Measurements from ENCODE around the gene DUSP9.

DUSP9 gene

DNA sequence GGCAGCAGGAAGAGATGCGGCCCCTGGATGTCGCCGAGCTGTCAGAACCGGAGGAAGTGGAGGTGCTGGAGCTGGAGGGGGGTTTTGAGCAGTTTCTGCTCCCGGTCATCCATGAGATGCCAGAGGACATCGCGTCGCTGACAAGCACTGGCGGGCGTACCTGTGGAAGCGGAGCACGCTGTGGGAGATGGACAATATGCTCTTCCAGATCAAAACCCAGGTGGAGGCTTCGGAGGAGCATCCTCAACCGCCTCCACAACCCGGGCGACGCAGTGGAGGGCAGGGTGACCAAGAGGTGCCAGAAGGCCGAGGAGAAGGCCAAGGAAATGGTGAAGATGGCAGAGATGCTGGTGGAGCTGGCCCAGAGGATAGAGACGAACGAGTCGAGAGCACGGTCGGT lies 40.5 kb upstream of the DUSP9 start:
- no peak overlapping the region for H3K4me3 ChIP-seq (ENCODE audit: low read length)
- no peak for DNase-seq (ENCODE audit: low read depth, low spot score)
- no peaks in the 10 kb centered on the region for H3K9me3 ChIP-seq (ENCODE audit: control insufficient read depth, insufficient read depth, low read length)
- H3K27ac ChIP-seq (ENCODE audit: low read length): no peak overlapping the region
- no peaks in the 10 kb centered on the region; the same call in 1 of the 2 replicates for H3K27me3 ChIP-seq (ENCODE audit: control insufficient read depth, insufficient read depth, low read length)
- H3K36me3 ChIP-seq (ENCODE audit: control insufficient read depth, insufficient read depth, low read length): no peaks in the 10 kb centered on the region
- WGBS (ENCODE audit: insufficient coverage, insufficient read length): no CpG with 5 or more reads among the region's 23 CpGs
- no peaks in the 10 kb centered on the region for H3K4me1 ChIP-seq (ENCODE audit: control insufficient read depth, insufficient read depth, low read length)

DNA sequence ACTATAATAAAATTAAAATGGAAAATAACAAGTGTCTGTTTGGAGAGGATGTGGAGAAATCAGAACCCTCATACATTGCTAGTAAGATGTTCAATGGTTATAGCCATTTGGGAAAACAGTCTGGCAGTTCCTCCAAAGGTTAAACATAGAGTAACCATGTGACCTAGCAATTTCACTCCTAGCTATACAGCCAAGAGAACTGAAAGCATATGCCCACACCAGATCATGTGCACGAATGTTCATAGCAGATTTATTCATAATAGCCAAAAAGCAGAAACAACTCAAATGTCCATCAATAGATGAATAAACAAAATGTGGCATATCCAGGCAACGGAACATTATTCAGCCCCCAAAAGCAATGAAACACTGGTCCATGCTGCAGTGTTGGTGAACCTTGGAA lies 38.6 kb upstream of the DUSP9 start:
- Histone ChIP-seq H3K27ac (ENCODE audit: low read length) (no peak overlapping the region), H3K9me3 (ENCODE audit: control insufficient read depth, insufficient read depth, low read length) (no peaks in the 10 kb centered on the region), H3K36me3 (ENCODE audit: control insufficient read depth, insufficient read depth, low read length) (no peaks in the 10 kb centered on the region), H3K27me3 (ENCODE audit: control insufficient read depth, insufficient read depth, low read length) (no peaks in the 10 kb centered on the region; the same call in 1 of the 2 replicates), H3K4me3 (ENCODE audit: low read length) (no peak overlapping the region), H3K4me1 (ENCODE audit: control insufficient read depth, insufficient read depth, low read length) (no peaks in the 10 kb centered on the region)
- WGBS (ENCODE audit: insufficient coverage, insufficient read length): no CpG with 5 or more reads among the region's 2 CpGs
- DNase-seq (ENCODE audit: low read depth, low spot score): no peak

DNA sequence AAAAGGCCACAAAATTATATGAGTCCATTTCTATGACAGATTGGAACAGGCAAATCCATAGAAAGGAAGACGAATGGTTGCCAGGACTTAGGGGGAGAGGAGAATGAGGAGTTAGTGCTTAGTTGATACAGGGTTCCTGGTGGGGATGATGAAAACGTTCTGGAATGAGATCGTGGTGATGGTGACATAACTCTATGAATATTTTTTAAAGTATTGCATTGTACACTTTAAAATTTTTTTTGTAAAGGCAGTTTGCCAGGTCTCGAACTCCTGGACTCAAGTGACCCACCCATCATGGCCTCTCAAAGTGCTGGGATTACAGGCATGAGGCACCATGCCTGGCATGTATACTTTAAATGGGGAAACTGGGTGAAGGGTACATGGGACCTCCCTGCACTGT lies 38.2 kb upstream of the DUSP9 start:
- no peak for DNase-seq (ENCODE audit: low read depth, low spot score)
- Histone ChIP-seq H3K27ac (ENCODE audit: low read length) (no peak overlapping the region), H3K9me3 (ENCODE audit: control insufficient read depth, insufficient read depth, low read length) (no peaks in the 10 kb centered on the region), H3K4me1 (ENCODE audit: control insufficient read depth, insufficient read depth, low read length) (no peaks in the 10 kb centered on the region), H3K4me3 (ENCODE audit: low read length) (no peak overlapping the region), H3K27me3 (ENCODE audit: control insufficient read depth, insufficient read depth, low read length) (no peaks in the 10 kb centered on the region; the same call in 1 of the 2 replicates), H3K36me3 (ENCODE audit: control insufficient read depth, insufficient read depth, low read length) (no peaks in the 10 kb centered on the region)
- WGBS (ENCODE audit: insufficient coverage, insufficient read length): no CpG with 5 or more reads among the region's 4 CpGs

DNA sequence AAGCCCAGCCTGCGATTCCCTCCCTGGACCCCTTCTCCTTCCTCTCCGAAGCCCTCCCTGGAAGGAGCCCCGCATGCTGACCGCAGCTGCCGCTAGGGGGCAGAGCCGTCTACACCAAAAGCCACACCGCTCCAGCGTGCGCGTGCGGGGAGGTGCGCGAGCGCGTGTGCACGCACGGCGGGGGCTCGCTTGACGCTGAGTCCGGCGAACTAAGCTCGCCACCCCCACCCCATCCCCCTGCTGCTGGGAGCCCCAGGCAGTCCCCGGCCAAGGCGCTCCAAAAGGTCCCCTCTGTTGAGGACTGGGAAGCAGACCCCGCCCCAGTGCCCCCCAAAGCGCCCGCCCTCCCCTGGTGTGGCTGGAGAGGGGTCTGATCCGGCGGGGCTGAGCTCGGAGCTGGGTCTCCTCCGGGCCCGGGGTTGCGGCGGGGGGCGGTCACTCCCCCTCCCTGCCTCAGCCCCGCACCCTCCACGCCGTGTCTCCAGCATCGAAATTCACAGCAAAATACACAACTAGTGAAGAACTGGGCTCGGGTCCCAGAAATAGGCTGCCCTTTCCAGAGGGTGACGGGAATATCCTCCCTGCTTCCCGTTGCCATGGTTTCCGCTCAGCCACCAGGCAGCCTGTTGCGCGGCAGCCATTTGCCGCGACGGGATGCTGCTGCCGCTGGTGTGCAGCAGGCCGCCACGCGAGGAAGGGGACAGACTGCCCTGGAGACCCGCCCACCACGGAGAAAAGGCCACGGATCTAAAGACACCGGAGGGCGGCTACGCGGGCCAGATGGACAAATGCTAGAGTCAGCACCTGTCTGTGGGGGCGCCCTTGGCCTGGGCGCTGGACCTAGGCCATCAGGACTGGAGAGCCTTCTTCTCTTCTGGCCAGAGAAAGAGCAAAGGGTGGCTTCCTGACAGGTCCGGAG lies 36.8 kb upstream of the DUSP9 start:
- no peak overlapping the region for H3K27ac ChIP-seq (ENCODE audit: low read length)
- WGBS (ENCODE audit: insufficient coverage, insufficient read length): no CpG with 5 or more reads among the region's 63 CpGs
- no peaks in the 10 kb centered on the region for H3K36me3 ChIP-seq (ENCODE audit: control insufficient read depth, insufficient read depth, low read length)
- peak; percentile 52 for DNase-seq (ENCODE audit: low read depth, low spot score)
- H3K9me3 ChIP-seq (ENCODE audit: control insufficient read depth, insufficient read depth, low read length): no peaks in the 10 kb centered on the region
- H3K4me3 ChIP-seq (ENCODE audit: low read length): peak overlapping the region; percentile 0; the same call in 1 of the 2 replicates
- no peaks in the 10 kb centered on the region; the same call in 1 of the 2 replicates for H3K27me3 ChIP-seq (ENCODE audit: control insufficient read depth, insufficient read depth, low read length)
- no peaks in the 10 kb centered on the region for H3K4me1 ChIP-seq (ENCODE audit: control insufficient read depth, insufficient read depth, low read length)

DNA sequence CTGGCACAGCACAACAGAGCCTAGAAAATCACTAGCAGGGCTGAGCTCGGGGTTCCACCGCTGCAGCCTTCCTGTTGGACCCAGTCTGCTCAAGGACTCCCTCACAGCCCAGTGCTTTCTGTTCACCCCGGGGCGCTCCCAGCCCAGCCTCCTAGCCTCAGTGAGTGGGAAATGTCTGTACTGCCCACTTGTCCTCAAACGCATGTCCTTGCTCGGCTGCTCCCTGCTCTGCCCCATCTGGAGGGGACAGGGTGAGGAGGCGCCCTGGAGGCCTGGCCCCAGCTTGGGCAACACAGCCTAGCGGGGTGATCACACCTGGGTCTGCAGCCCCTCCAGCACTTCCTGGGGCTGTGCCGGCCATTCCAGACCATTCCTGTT lies 36.2 kb upstream of the DUSP9 start:
- Histone ChIP-seq H3K4me3 (ENCODE audit: low read length) (no peak overlapping the region), H3K36me3 (ENCODE audit: control insufficient read depth, insufficient read depth, low read length) (no peaks in the 10 kb centered on the region)
- WGBS (ENCODE audit: insufficient coverage, insufficient read length): no CpG with 5 or more reads among the region's 9 CpGs

DNA sequence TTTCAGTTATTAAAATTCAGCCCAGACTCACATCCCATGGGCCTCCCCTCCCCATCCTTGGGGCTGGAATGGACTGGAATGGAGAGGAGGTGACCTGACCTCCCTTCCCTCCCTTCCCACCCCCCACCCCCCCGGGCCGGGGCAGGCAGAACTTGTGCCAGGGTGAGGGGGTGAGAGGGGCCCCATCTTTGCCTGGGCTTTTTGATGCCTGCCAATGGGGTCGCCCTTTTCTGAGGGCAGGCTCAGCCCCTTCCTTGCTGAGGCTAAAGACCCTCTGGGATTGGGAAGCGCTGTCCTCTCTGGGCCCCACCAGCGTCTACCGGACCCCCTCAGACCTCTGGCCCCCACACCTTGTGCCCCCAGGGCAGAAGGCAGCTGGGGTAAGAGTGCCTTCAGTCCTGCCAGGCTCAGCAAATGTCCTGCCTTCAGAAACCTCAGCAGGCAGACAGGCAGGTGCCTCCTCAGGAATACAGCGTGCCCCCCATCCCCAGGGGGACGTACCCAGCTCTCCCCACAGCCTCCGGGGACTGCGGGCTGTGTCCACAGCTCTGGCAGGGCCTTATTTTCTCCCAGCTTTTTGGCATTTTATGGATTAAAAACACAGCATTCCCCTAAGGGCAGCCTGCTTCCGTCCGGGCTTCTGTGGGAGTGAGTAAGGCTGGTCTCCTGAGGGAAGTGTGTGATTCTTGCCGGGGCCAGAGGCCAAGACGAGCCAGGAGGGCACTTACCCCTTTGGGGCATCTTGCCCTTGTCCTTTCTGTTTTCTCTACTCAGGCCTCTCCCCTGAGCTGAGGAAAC lies 35.5 kb upstream of the DUSP9 start:
- Histone ChIP-seq H3K27ac (ENCODE audit: low read length) (no peak overlapping the region), H3K4me1 (ENCODE audit: control insufficient read depth, insufficient read depth, low read length) (no peaks in the 10 kb centered on the region), H3K4me3 (ENCODE audit: low read length) (no peak overlapping the region), H3K36me3 (ENCODE audit: control insufficient read depth, insufficient read depth, low read length) (no peaks in the 10 kb centered on the region), H3K27me3 (ENCODE audit: control insufficient read depth, insufficient read depth, low read length) (no peaks in the 10 kb centered on the region; the same call in 1 of the 2 replicates), H3K9me3 (ENCODE audit: control insufficient read depth, insufficient read depth, low read length) (no peaks in the 10 kb centered on the region)
- WGBS (ENCODE audit: insufficient coverage, insufficient read length): no CpG with 5 or more reads among the region's 14 CpGs
- DNase-seq (ENCODE audit: low read depth, low spot score): no peak

More for the DNA sequence above, 36.2 kb upstream of the DUSP9 start:
- H3K27me3 ChIP-seq (ENCODE audit: control insufficient read depth, insufficient read depth, low read length): no peaks in the 10 kb centered on the region; the same call in 1 of the 2 replicates
- no peaks in the 10 kb centered on the region for H3K9me3 ChIP-seq (ENCODE audit: control insufficient read depth, insufficient read depth, low read length)
- H3K4me1 ChIP-seq (ENCODE audit: control insufficient read depth, insufficient read depth, low read length): no peaks in the 10 kb centered on the region
- H3K27ac ChIP-seq (ENCODE audit: low read length): no peak overlapping the region
- no peak for DNase-seq (ENCODE audit: low read depth, low spot score)

DNA sequence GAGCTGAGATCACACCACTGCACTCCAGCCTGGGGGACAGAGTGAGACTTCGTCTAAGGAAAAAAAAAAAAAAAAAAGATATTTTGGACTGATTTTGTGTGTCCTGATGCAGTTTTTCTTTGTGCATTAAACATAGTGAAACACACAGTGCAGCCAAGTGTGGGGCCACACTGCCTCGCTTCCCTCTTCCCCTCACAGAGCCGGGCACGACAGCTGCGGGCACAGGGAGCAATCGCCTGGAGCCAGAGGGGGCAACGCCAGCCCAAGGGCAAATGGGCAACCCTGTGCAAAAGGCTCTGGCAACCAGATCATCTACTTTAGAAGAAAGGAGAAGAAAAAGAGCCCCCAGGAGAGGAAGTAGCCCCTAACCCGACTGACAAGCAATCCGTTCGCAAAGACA lies 34.6 kb upstream of the DUSP9 start:
- no peak for DNase-seq (ENCODE audit: low read depth, low spot score)
- no peaks in the 10 kb centered on the region; the same call in 1 of the 2 replicates for H3K27me3 ChIP-seq (ENCODE audit: control insufficient read depth, insufficient read depth, low read length)
- no peaks in the 10 kb centered on the region for H3K4me1 ChIP-seq (ENCODE audit: control insufficient read depth, insufficient read depth, low read length)
- H3K9me3 ChIP-seq (ENCODE audit: control insufficient read depth, insufficient read depth, low read length): no peaks in the 10 kb centered on the region
- no CpG with 5 or more reads among the region's 10 CpGs for WGBS (ENCODE audit: insufficient coverage, insufficient read length)
- H3K4me3 ChIP-seq (ENCODE audit: low read length): no peak overlapping the region
- H3K36me3 ChIP-seq (ENCODE audit: control insufficient read depth, insufficient read depth, low read length): no peaks in the 10 kb centered on the region
- H3K27ac ChIP-seq (ENCODE audit: low read length): no peak overlapping the region

DNA sequence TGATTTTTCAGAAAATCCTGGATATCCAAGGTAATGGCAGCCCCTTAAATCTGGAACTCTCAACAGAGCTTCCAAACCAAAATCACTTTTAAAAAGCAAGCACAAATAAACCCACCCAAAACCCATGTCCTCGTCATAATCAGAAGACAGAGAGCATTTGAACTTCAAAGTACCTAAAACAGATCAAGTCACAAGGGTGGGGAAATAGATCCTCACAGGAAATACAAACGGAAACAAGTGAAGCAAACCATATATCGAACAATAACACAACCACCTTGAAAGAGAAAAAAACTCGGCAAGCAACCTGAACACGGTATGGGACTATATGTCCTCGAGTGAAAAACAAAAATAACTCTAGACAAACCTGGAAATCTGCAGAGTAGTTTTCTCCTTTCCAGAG lies 32.2 kb upstream of the DUSP9 start:
- no peaks in the 10 kb centered on the region for H3K36me3 ChIP-seq (ENCODE audit: control insufficient read depth, insufficient read depth, low read length)
- WGBS (ENCODE audit: insufficient coverage, insufficient read length): no CpG with 5 or more reads among the region's 6 CpGs
- DNase-seq (ENCODE audit: low read depth, low spot score): no peak
- no peak overlapping the region for H3K4me3 ChIP-seq (ENCODE audit: low read length)
- H3K27me3 ChIP-seq (ENCODE audit: control insufficient read depth, insufficient read depth, low read length): no peaks in the 10 kb centered on the region
- no peaks in the 10 kb centered on the region for H3K9me3 ChIP-seq (ENCODE audit: control insufficient read depth, insufficient read depth, low read length)
- H3K4me1 ChIP-seq (ENCODE audit: control insufficient read depth, insufficient read depth, low read length): no peaks in the 10 kb centered on the region
- no peak overlapping the region for H3K27ac ChIP-seq (ENCODE audit: low read length)

DNA sequence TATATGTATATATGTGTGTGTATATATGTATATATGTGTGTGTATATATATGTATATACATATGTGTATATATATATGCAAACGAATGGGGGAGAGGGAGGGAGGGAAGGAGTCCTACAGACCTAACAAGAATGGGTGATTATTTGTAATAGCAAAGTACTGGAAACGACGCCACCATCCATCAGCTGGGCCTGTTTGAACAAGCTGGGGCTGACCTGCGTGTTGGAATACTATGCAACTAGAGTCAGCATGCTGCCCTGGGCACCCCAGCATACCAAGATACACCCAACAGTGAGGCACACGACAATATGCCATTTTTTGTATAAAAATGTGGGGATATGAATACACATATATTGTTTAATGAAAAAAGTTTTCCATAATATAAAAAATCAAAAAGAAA lies 26.4 kb upstream of the DUSP9 start:
- DNase-seq (ENCODE audit: low read depth, low spot score): no peak
- no CpG with 5 or more reads among the region's 5 CpGs for WGBS (ENCODE audit: insufficient coverage, insufficient read length)

DNA sequence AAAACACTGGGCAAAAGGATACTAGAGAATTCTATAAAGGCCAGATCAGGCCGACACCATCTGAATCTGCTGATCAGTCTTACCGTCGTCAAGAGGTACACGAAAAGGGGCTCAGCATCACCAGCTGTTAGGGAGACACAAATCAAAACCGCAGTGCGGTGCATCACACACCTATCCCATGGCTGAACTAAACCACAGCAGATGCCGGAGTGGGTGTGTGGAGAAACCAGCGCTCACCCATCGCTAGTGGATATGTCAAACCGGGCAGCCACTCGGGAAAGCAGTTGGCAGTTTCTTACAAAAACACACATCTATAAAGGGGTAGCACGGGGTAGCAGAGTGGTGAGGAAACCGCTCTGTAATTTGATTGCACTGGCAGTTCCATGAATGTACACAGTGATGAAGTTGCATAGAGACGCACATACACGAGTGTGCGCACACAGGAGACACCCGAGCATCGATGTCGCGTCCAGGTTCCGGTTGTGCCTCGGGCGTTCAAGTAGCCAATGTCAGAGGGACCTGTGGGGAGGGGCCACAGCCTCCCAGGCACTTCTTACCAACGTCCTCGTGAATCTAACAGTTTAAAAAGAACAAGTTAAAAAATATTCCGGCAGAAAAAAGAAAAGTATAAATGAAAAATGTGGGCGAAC lies 24.9 kb upstream of the DUSP9 start:
- no peaks in the 10 kb centered on the region for H3K4me1 ChIP-seq (ENCODE audit: control insufficient read depth, insufficient read depth, low read length)
- no CpG with 5 or more reads among the region's 27 CpGs for WGBS (ENCODE audit: insufficient coverage, insufficient read length)

More for the DNA sequence above, 26.4 kb upstream of the DUSP9 start:
- Histone ChIP-seq H3K27ac (ENCODE audit: low read length) (no peak overlapping the region), H3K27me3 (ENCODE audit: control insufficient read depth, insufficient read depth, low read length) (no peaks in the 10 kb centered on the region), H3K4me1 (ENCODE audit: control insufficient read depth, insufficient read depth, low read length) (no peaks in the 10 kb centered on the region), H3K36me3 (ENCODE audit: control insufficient read depth, insufficient read depth, low read length) (no peaks in the 10 kb centered on the region), H3K9me3 (ENCODE audit: control insufficient read depth, insufficient read depth, low read length) (no peaks in the 10 kb centered on the region), H3K4me3 (ENCODE audit: low read length) (no peak overlapping the region)

More for the DNA sequence above, 24.9 kb upstream of the DUSP9 start:
- no peaks in the 10 kb centered on the region for H3K27me3 ChIP-seq (ENCODE audit: control insufficient read depth, insufficient read depth, low read length)
- H3K9me3 ChIP-seq (ENCODE audit: control insufficient read depth, insufficient read depth, low read length): no peaks in the 10 kb centered on the region
- no peaks in the 10 kb centered on the region for H3K36me3 ChIP-seq (ENCODE audit: control insufficient read depth, insufficient read depth, low read length)
- H3K27ac ChIP-seq (ENCODE audit: low read length): no peak overlapping the region
- no peak overlapping the region for H3K4me3 ChIP-seq (ENCODE audit: low read length)
- DNase-seq (ENCODE audit: low read depth, low spot score): no peak

Data from iPS DF 6.9 (cell line).